Activated CD4-positive, alpha-beta T cell treated with anti-CD3 and anti-CD28 coated beads, Interleukin-2, amount 50 U/mL, for 48 hours (primary cell): Measurements from ENCODE around the gene PRKD1.
"Not testable (repeated sequence)": the region's sequence is repeated elsewhere in the genome, so short reads cannot be mapped to it uniquely, and the experiment has no call there.

Experiments
- DNase-seq, 2 experiments: peaks; one replicate each; pipeline ENCODE4 v3.0.0-alpha.2; 2020

PRKD1 gene

DNA sequence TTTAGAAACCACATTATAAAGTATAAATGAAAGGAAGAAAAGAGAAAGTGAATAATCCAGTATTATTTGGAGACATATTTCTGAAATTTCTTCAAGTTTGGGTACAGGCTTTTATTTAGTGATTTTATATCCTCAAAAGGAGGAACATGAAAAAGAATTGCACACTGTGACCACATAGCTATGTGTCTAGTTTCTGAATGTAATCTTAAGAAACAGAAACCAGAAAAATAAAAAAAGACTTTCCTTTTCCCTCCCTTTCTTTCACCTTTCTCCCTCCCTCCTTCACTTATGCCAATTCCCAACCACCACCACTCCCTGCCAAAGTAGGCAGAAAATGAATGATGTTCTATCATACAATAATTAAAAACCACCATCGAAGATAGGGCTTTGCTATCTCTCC, 189.6 kb downstream of the PRKD1 start:
- no peak for DNase-seq

DNA sequence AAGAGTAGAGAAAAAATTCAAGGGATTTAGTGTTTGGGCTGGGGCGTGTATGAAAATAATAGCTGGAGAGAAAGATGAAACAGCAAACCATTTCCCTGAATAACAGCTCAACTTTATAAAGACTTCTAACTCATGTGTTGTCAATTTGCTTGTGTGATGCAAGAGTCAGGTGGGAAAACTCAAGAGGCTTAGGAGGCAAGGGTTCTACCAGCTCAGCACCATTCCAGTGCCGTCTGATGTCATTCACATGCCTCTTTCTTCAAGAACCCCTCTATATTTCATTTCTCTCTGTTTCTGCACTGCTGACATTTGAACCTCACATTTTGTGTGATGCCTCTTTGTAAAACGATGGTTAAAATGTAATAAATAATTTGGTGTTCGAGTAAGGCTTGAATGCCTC, 192.2 kb downstream of the PRKD1 start:
- DNase-seq = no peak

- no peak for DNase-seq
These were observed 192.9 kb downstream of the PRKD1 start for GRCh38 chr14:29734732-29735131.

- DNase-seq = not testable (repeated sequence)
These were observed 200.9 kb downstream of the PRKD1 start for GRCh38 chr14:29726560-29727331.

- DNase-seq = no peak
These were observed 202.7 kb downstream of the PRKD1 start for GRCh38 chr14:29724991-29725390.

DNA sequence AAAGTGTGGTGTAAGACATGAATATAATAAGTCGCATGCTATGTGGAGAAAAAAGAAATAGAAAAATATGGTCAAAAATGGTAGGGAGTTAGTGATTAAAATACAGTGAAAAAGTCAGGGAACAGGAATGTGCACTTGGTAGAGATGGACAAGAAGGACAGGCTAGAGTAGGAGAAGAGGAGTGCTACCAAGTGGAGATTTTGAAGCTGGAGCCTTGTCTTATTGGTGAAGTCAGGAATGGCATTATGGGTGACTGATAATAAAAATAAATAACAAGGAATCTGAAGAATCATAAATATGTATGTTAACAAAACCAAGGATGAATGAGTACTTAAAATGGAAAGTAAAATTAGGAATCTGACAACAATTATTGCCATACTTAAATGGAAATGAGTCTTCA, 204.8 kb downstream of the PRKD1 start:
- no peak for DNase-seq

- DNase-seq = no peak
These were observed 206.1 kb downstream of the PRKD1 start for GRCh38 chr14:29721586-29721985.

DNA sequence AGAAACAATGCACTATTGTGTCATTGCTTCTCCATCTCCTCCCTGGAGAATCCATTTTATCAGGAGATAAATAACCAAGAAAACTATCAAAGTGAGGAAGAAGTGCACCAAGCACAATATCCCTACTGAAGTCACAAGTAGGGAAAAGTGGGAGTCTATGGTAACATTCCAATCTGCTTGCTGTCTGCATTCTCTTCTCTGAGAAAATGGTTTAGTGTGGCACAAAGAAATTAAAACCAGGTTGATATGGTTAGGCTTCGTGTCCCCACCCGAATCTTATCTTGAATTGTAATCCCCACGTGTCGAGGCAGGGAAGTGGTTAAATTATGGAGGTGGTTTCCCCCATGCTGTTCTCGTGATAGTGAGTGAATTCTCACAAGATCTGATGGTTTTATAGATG, 209.7 kb downstream of the PRKD1 start:
- no peak for DNase-seq

DNA sequence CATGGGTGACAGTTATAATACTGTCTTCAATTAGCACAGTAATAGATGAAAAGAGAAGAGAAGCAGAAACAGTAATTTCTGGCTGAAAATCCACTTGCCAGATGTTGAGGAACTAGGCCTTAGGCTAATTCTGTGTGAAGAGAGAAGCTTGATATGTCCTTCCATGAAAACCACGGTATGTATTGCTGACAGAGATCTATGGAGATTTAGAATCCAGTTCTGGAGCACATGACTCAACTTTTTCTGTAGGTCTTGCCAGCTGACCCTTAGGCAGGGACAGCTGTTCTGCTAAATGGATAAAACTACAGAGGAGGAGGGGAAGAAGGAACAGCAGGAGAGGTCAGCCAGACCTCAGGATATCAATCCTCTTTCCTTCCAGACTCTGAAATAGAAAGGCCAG, 211.5 kb downstream of the PRKD1 start:
- no peak for DNase-seq

GRCh38 chr14:29712601-29713000, 215.0 kb downstream of the PRKD1 start:
- DNase-seq = no peak

GRCh38 chr14:29710015-29710414, 217.6 kb downstream of the PRKD1 start:
- DNase-seq = no peak

GRCh38 chr14:29709490-29709889, 218.2 kb downstream of the PRKD1 start:
- DNase-seq = no peak

DNA sequence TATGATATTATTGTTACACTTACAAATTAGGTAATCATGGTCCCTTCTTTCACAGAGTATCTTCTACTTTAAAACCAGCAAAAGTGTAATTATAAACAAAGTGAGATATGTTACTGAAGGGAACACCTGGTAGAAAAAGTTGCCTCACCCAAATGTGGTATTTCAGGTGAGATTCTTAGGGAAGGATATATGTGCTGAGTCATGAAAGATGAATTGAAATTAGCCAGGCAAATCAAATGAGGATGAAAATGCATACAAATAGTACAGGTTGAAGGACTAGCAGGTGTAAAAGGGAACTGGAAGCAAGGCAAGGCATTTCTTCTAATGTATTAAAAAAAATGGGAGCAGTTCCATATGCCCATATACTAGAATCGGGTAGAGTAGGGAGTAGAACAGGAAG, 220.9 kb downstream of the PRKD1 start:
- no peak for DNase-seq

- DNase-seq = no peak
These were observed 221.8 kb downstream of the PRKD1 start for GRCh38 chr14:29705801-29706200.

DNA sequence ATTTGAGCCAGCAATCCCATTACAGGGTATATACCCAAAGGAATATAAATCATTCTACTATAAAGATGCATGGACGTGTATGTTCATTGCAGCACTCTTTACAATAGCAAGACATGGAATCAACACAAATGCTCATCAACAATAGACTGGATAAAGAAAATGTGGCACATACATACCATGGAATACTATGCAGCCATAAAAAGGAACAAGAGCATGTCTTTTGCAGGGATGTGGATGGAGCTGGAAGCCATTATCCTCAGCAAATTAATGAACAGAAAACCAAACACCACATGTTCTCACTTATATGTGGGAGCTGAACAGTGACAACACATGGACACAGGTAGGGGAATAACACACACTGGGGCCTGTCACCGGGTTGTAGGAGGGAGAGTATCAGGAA, 238.1 kb downstream of the PRKD1 start:
- not testable (repeated sequence) for DNase-seq

DNA sequence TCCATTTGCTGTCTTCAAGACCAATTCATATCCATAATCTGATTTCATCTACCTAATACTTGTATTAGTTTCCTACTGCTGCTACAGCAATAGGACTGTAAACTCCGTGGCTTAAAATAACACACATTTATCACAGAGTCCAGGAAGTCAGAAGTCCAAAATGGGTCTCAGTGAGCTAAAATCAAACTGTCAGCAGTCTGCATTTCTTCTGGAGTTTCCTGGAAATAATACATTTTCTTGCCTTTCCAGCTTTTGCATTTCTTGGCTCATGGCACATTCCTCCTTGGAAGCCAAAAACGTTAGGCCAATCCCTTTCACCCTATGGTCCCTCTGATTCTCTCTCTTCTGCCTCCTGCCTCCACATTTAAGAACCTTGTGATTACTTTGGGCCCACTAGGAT, 239.8 kb downstream of the PRKD1 start:
- DNase-seq = no peak

GRCh38 chr14:29687071-29687765, 240.4 kb downstream of the PRKD1 start:
- no peak for DNase-seq

GRCh38 chr14:29684926-29685325, 242.7 kb downstream of the PRKD1 start:
- DNase-seq = no peak

- DNase-seq = no peak
These were observed 244.9 kb downstream of the PRKD1 start for GRCh38 chr14:29682789-29683188.

- DNase-seq = no peak
These were observed 246.3 kb downstream of the PRKD1 start for GRCh38 chr14:29681316-29681715.

GRCh38 chr14:29674566-29675285, 252.9 kb downstream of the PRKD1 start:
- DNase-seq = no peak

- DNase-seq = no peak
These were observed 254.8 kb downstream of the PRKD1 start for GRCh38 chr14:29672831-29673230.

DNA sequence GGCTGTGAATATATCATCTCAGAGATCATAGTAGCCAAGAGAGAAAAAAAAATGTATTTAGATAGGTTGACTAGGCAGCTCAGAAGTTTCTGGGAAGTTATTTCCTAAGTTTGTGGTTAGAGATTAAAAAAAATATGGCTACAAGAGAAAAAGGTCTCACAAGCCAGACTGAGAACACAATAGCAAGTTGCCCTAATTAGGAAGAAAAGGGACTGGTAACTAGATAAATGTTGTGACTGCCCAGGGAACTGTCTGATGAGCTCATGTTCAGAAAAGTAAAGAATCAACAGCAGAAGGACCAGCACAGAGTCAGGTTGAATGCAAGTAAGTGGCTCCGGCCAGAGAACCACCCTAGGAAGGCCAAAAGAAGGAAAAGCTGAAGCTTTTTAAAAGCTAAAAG, 256.6 kb downstream of the PRKD1 start:
- DNase-seq = no peak

DNA sequence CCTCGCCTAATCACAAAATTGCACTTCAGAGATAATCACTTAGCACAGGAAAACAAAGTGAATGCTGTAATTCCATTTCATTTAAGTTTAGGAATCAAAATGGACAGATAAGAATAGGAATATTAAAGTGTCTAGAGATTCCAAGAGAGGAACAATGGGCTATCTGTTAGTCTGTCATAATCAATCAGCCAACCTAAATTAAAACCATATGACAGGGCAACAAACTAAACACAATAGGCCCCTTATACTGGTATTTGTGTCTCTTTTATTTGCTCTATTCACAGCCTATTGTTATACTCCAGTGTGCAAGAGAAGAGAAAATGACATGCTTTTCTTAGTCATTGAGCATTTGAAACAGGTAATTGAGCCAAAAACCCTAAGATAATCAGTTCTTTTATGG, 259.4 kb downstream of the PRKD1 start:
- DNase-seq = no peak
